ENCODE results near the gene CAMK1D. TPM values are rescaled to one million over a fixed set of nuclear protein-coding genes. Genes with fewer than 3 reads are reported as not detected.
"Not testable (repeated sequence)": the region's sequence is repeated elsewhere in the genome, so short reads cannot be mapped to it uniquely, and the experiment has no call there.

The CAMK1D gene
- total and polyA plus RNA-seq, 8 donors: 1.4 to 26.9 (median 3.9) TPM

GRCh38 chr10:12712293-12712983, 363.1 kb downstream of the CAMK1D start:
- no peak overlapping the region for H3K27ac ChIP-seq
- no peaks in the 10 kb centered on the region for H3K36me3 ChIP-seq
- peaks cover 6 to 39% (median 32%) of the 10 kb centered on the region in 4 donors for H3K4me1 ChIP-seq
- no peak overlapping the region for H3K4me3 ChIP-seq
- TF ChIP-seq EP300 (IDR thresholded peaks at IDR 0.05) (no peak), CTCF (IDR thresholded peaks at IDR 0.05) (no peak), POLR2A (IDR thresholded peaks at IDR 0.05) (no peak), POLR2AphosphoS5 (IDR thresholded peaks at IDR 0.05) (no peak)
- no peaks in the 10 kb centered on the region for H3K9me3 ChIP-seq
- DNase-seq: no peak
- H3K27me3 ChIP-seq: no peaks in the 10 kb centered on the region
- intact Hi-C loops (cut with DNase I; ENCODE audit: low total_unique reads): loop anchor here (10.0 kb wide), 1 partner anchor 448 kb away; no protein-coding TSS in a partner anchor
- 85 to 91% (median 88%) methylated on average over 8 to 11 of the region's 11 CpGs for WGBS, 5 donors

- DNase-seq: peak in 1 of 2 donors; percentile 20
- H3K36me3 ChIP-seq, H3K27me3 ChIP-seq, H3K27ac ChIP-seq, H3K4me3 ChIP-seq, H3K9me3 ChIP-seq: not testable (repeated sequence)
- WGBS, 5 donors: 91 to 97% (median 95%) methylated on average over 6 of the region's 6 CpGs
- H3K4me1 ChIP-seq: peaks cover 3 to 34% (median 26%) of the 10 kb centered on the region in 4 donors
- intact Hi-C loops (cut with DNase I; ENCODE audit: low total_unique reads): loop anchor here (10.0 kb wide), 1 partner anchor 448 kb away; no protein-coding TSS in a partner anchor
These were observed 363.6 kb downstream of the CAMK1D start for GRCh38 chr10:12712984-12713316.

GRCh38 chr10:12716042-12716441, 366.7 kb downstream of the CAMK1D start:
- no peak overlapping the region for H3K27ac ChIP-seq
- no peaks in the 10 kb centered on the region for H3K27me3 ChIP-seq
- no peaks in the 10 kb centered on the region for H3K9me3 ChIP-seq
- 81 to 94% (median 86%) methylated on average over 9 of the region's 9 CpGs for WGBS, 5 donors
- no peaks in the 10 kb centered on the region for H3K36me3 ChIP-seq
- no peak overlapping the region for H3K4me3 ChIP-seq
- peaks cover 17 to 34% (median 22%) of the 10 kb centered on the region in 4 donors for H3K4me1 ChIP-seq
- intact Hi-C loops (cut with DNase I; ENCODE audit: low total_unique reads): loop anchor here (10.0 kb wide), 1 partner anchor 451 kb away; no protein-coding TSS in a partner anchor
- no peak for DNase-seq
- TF ChIP-seq POLR2A (IDR thresholded peaks at IDR 0.05) (no peak), EP300 (IDR thresholded peaks at IDR 0.05) (no peak), POLR2AphosphoS5 (IDR thresholded peaks at IDR 0.05) (no peak), CTCF (IDR thresholded peaks at IDR 0.05) (no peak)

GRCh38 chr10:12717981-12718707, 368.8 kb downstream of the CAMK1D start:
- peaks cover 20 to 32% (median 23%) of the 10 kb centered on the region in 4 donors for H3K4me1 ChIP-seq
- intact Hi-C loops (cut with DNase I; ENCODE audit: low total_unique reads): loop anchor here (10.0 kb wide), 1 partner anchor 453 kb away; no protein-coding TSS in a partner anchor
- H3K36me3 ChIP-seq: no peaks in the 10 kb centered on the region
- no peak overlapping the region for H3K27ac ChIP-seq
- no peaks in the 10 kb centered on the region for H3K9me3 ChIP-seq
- no peak overlapping the region for H3K4me3 ChIP-seq
- H3K27me3 ChIP-seq: no peaks in the 10 kb centered on the region
- WGBS, 5 donors: 71 to 80% (median 75%) methylated on average over 12 of the region's 12 CpGs
- TF ChIP-seq CTCF (IDR thresholded peaks at IDR 0.05): peak in 2 of 7 experiments; percentile 16 to 17
- TF ChIP-seq POLR2A (IDR thresholded peaks at IDR 0.05): no peak
- no peak for TF ChIP-seq POLR2AphosphoS5 (IDR thresholded peaks at IDR 0.05)
- DNase-seq: no peak

All from stomach (tissue), 9 donors.